ENCODE measurements around the gene ZNF503.

DNA sequence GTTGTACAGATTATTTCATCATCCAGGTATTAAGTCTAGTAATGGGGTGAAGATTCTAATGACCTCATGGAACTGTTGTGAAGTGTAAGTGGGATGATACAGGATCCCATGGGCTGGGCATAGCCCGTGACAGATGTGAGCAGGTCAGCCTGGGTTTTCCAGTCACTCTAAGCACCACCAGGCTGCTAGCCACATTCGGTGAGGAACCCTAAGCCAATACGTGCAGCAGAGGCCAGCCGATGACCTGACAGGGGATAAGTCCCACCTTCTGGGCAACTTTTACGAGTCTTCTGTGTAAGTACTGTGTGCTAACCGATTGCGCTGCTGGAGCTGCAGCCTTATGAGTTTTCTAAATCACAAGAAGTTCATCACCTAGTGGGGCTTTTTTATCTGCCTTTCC lies 7.3 kb downstream of the ZNF503 start:
- no peak for TF ChIP-seq MTA3 (IDR thresholded peaks at IDR 0.05; ENCODE audit: borderline replicate concordance, low read length)
- TF ChIP-seq CTCF (IDR thresholded peaks at IDR 0.05 in 2 of 3, conservative IDR thresholded peaks at IDR 0.05 in 1 of 3; ENCODE audit: control insufficient read depth in 2 of 3, extremely low read depth in 1 of 3, insufficient read depth in 1 of 3, low read depth in 3 of 3, low read length in 3 of 3): no peak
- TF ChIP-seq TAF1 (IDR thresholded peaks at IDR 0.05; ENCODE audit: borderline replicate concordance, low read depth, low read length): no peak
- TF ChIP-seq CBX5 (IDR thresholded peaks at IDR 0.05; ENCODE audit: low read depth): no peak
- no peak for TF ChIP-seq FOXK2 (IDR thresholded peaks at IDR 0.05)

Measured in GM12878 (cell line).